HL-60 (cell line): ENCODE results near the gene GADD45GIP1.

Source experiments
- POLR2AphosphoS5 ChIP-seq: IDR thresholded peaks from 2 replicates; pipeline ENCODE4 v1.6.1; 2012; ENCODE audit warnings: low read depth
- TF ChIP-seq, protein P1 (sequence below): IDR thresholded peaks from one replicate; pipeline ENCODE4 v1.5.1; 2011; ENCODE audit warnings: low read length, control low read depth, inconsistent platforms; ENCODE audit not compliant: insufficient read depth

DNA sequence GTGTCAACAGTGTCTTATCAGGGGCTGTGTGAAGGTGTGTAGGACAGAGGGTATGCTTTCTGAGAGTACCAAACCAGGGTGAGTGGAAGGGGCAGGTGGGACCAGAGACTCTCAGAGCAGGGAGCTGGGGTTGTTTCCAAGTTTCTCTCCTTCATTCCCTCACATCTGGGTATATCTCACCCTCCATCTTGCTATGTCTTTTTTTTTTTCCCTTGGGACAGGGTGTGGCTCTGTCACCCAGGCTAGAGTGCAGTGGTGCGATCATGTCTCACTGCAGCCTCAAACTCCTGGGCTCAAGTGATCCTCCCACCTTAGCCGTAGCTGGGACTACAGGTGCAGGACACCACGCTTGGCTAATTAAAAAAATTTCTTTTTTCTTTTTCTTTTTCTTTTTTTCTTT is 23.0 kb upstream of the GADD45GIP1 start:
- no peak for TF ChIP-seq POLR2AphosphoS5
- TF ChIP-seq, protein P1, sequence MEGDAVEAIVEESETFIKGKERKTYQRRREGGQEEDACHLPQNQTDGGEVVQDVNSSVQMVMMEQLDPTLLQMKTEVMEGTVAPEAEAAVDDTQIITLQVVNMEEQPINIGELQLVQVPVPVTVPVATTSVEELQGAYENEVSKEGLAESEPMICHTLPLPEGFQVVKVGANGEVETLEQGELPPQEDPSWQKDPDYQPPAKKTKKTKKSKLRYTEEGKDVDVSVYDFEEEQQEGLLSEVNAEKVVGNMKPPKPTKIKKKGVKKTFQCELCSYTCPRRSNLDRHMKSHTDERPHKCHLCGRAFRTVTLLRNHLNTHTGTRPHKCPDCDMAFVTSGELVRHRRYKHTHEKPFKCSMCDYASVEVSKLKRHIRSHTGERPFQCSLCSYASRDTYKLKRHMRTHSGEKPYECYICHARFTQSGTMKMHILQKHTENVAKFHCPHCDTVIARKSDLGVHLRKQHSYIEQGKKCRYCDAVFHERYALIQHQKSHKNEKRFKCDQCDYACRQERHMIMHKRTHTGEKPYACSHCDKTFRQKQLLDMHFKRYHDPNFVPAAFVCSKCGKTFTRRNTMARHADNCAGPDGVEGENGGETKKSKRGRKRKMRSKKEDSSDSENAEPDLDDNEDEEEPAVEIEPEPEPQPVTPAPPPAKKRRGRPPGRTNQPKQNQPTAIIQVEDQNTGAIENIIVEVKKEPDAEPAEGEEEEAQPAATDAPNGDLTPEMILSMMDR, result no peak
